HG03521 (cell line): ENCODE results near the gene PIBF1.
"Not testable (repeated sequence)": the region's sequence is repeated elsewhere in the genome, so short reads cannot be mapped to it uniquely, and the experiment has no call there.

Experiments
- ATAC-seq: cut with Tn5 transposase; IDR thresholded peaks from one replicate; pipeline ENCODE4 v1.9.1; 2021; ENCODE audit warnings: mild to moderate bottlenecking, moderate library complexity; ENCODE audit not compliant: unreplicated experiment

The PIBF1 gene

DNA sequence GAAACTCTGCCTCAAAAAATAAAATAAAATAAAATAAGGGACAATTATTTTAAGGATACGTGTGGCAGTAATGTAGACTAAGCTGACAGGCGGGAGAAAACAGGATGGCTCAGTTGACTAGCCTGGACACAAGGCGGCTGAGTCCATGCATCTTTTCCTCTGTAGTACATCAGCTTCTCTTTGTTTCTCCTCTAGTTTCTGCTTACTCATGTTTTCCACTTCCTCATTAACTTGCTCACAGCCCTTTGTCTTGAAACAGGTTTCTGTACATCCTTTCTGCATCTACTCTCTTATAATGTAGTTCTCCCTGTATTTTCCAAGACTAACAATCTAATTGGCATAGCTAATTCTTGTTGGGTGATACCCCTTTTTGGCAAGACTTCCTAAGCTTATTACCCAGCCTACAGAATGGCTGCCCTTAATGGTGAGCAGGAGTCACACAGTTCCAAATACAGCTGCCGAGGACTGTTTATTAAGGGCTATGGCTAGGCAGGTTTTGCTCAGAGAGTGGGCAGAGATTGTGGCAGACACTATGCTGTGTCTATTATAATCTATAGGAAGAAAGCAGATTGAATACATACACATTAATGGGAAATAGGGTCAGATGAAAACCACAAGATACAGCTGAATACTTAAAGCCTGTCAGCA is 218.2 kb downstream of the PIBF1 start:
- ATAC-seq, result peak; percentile 69

GRCh38 chr13:73001971-73002370 is 220.0 kb downstream of the PIBF1 start:
- no peak for ATAC-seq

- no peak for ATAC-seq
These were observed 229.8 kb downstream of the PIBF1 start for GRCh38 chr13:73011751-73012150.

DNA sequence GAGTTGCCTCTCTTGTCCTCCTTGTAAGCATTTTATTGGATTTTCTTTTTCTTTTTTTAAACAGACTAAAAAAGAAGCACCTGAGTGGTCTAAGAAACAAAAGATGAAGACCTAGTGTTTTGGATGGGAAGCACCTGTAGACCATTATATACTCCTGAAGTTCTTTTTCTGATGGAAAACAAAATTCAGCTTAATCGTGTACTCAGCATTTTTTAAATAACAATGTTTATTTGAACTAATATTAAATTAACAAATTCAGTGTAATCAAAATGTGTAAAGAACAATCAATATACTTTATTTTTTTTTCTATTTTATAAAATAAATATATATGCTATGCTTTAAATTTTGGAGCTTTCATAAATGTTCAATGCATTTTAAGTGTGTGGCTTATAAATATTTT is 233.9 kb downstream of the PIBF1 start:
- no peak for ATAC-seq

GRCh38 chr13:73018336-73018735 is 236.4 kb downstream of the PIBF1 start:
- no peak for ATAC-seq

- no peak for ATAC-seq
These were observed 243.5 kb downstream of the PIBF1 start for GRCh38 chr13:73025217-73026012.

GRCh38 chr13:73034901-73035300 is 253.0 kb downstream of the PIBF1 start:
- ATAC-seq, result no peak

DNA sequence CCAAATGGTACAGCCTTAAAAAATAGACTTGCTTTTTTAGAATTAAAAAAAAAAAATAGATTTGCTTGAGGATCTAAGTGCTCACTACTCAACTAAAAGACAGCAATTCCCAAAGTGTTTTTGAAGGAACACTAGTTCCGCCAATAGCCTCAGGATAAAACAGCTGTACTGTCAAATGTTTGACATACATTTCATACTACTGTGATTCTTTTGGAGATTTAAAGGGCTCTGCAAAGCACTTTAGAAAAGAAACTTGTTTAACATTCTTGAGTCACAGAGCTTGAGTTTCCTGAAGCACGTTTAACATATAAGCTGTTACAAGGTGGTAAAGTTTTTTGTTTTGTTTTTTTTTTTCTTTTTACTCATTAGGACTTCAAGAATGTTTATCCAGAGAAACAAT is 253.7 kb downstream of the PIBF1 start:
- ATAC-seq, result no peak

- no peak for ATAC-seq
These were observed 254.6 kb downstream of the PIBF1 start for GRCh38 chr13:73036566-73036965.

GRCh38 chr13:73038064-73038463 is 256.1 kb downstream of the PIBF1 start:
- no peak for ATAC-seq

GRCh38 chr13:73039201-73040108 is 257.5 kb downstream of the PIBF1 start:
- ATAC-seq, result no peak

DNA sequence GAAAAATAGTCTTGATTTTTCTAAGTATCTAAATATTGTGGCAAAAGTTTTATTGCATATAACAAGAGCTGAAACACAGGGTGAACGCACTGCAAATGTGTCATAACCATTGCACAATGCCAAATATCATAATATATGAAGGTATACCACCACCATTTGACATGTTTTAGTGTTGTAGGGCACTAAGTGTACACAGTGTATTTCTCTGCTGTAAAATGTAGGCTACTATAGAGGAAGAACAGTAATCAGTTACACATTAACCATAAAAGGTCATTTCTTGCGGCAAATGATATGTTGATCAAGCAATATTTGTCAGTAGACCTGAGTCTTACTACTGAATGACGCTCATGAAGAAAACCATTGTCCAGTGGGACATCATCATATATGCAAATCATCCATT is 258.6 kb downstream of the PIBF1 start:
- ATAC-seq, result no peak

DNA sequence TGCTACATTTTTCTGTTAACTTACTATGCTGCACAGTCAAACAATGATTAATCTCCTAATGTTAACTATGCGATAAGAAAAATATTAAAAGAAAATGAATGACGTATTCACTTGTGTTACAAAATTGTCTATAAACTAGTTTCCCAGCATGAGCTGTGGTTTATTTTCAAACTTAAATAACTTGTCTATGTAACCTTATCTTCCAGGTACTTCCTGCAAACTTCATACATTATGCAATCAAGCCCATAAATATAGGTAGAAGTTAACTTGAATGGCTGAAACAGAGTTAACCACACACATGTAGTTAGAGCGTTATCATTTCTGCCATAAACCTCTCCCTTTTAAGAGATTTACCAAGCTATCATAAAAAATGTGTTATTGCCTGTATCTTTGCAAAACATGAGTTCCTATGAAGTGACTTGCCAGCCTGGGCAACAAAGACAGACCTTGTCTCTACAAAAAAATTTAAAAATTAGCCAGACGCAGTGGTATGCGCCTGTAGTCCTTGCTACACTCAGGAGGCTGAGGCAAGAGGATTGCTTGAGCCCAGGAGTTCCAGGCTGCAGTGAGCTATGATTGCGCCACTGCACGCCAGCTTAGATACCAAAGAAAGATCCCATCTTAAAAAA is 259.1 kb downstream of the PIBF1 start:
- ATAC-seq, result no peak

- ATAC-seq, result no peak
These were observed 263.1 kb downstream of the PIBF1 start for GRCh38 chr13:73045031-73045430.

DNA sequence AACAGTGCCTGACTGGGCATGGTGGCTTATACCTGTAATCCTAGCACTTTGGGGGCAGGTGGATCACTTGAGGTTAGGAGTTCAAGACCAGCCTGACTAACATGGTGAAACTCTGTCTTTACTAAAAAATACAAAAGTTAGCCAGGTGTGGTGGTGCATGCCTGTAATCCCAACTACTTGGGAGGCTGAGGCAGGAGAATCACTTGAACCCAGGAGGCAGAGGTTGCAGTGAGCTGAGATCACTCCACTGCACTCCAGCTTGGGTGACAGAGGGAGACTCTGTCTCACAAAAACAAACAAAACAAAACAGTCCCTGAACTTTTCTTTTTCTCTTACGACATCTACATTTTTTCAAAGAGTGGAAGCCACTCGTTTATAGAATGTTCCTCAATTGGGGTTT is 266.7 kb downstream of the PIBF1 start:
- ATAC-seq, result not testable (repeated sequence)

DNA sequence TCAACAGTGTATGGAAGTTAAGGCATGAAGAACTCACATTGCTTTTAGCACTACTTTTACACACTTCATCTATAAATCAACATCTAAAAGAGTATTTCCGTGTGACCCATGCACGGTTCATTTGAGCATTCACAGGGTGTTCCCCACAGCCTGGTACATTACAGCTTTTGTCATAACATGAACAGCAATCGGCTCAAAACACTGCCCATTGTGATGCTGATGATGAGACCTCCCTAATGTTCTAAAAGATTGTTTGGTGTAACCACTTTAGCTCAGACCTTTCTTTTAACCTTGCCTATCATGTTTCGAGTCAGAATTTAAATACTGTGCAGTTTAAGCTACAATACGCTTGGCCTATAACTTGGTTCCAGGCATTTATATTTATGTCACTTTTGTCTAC is 272.8 kb downstream of the PIBF1 start:
- no peak for ATAC-seq

DNA sequence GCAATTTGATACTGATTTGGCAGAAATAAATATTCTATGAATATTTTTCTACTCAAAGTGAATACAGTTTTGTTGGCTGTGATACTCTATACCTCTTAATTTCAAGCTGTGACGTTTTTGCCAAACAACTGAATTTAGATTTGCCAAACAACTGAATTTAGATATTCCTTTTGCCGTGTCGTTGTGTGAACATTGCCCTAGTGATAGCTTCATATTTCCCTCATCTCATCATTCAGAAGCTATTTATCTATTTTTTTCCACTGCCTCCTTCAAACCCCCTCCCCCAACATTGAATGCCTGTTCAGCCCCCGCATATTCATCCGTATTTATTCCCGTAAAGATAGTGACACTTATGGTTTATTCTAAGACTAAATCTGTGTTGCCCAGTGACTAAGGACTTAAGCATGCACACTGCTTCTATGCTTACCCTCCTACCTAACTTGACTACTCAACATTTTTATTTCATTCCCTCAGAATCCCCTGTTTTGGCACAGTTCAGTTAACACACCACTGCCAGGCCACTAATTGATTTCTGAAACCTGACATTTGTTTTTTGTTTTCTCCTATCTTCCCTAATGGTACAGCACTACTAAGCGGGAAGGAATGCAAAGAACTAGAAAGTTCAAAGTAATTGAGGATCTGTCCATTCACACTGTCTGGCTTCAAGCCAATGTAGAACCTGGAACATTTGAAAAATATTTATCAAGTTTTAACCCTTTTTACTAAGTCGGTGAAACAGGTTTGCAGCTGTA is 274.1 kb downstream of the PIBF1 start:
- ATAC-seq, result no peak

GRCh38 chr13:73056565-73056962 is 274.6 kb downstream of the PIBF1 start:
- ATAC-seq, result no peak

- no peak for ATAC-seq
These were observed 275.5 kb downstream of the PIBF1 start for GRCh38 chr13:73057284-73058063.

DNA sequence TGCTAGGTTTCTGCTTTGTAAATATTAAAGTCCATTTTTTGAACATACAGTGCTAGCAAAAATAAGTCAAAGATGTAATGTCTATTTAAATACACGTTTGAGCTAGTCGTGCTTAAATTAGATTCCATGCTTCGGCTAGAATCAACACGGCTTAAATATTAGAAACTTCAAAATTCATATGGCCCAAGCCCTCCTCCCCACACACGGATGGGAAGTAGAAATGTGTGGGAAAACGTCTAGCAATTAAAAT is 276.1 kb downstream of the PIBF1 start:
- no peak for ATAC-seq
